ENCODE data around the gene SETD6. TPM values are rescaled to one million over a fixed set of nuclear protein-coding genes. Genes with fewer than 3 reads are reported as not detected.

The SETD6 gene
- total and polyA plus RNA-seq, 2 of the 13 experiments (the other 11 are each of a cell fraction or from before 2014, with no cell fraction given) = 24.0 to 25.7 TPM

DNA sequence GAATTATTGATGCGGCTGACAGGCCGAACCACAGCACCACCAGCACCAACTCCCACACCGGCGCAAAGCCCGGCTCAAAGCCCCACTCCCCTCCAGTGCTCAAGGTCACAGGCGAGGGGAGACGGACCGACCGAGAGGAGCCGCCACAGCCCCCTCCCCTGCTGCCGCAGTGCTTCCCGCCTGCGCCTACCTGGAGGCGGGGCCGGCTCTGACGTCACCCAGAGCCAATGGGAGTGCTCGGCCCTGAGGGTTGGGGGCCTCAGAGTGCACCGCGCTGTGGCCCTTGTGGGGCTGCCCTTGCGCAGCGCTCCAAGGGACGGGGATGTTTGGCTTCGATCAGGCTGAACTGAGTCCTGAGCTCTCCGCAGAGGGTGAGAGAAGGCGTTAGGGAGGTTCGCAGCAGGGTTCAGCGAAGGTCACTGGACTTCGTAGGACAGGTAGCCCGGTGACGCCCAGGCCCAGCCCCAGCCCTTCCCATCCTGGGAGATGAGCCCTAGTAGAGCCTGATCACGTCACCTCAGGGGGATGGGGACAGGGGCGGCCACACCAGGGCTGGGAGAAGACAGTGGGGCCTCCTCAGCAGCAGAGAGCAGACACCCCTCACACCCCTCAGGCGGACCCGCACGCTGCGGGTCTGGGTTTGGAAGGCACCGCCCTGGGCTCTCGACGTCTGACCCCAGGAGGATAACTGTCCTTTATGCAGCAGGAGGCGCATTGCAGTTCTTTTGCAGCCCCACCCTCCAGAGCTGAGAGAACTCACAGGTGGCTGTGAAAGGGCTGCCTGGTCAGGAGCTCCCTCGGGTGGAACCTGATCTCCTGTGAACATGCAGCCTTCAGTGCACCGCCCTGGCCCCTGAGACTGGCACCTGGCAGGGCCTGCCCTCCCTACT, 13.8 kb upstream of the SETD6 start (continued):
- TF ChIP-seq PHF20 (CRISPR knock-in tag; IDR thresholded peaks at IDR 0.05) = peak; percentile 35; the same call in 1 of the 2 replicates
- no peak for TF ChIP-seq MYNN (CRISPR knock-in tag; IDR thresholded peaks at IDR 0.05; ENCODE audit: low read depth)
- TF ChIP-seq EZH2 (conservative IDR thresholded peaks at IDR 0.05; ENCODE audit: low read depth, low read length) = no peak
- 0 out of 2 replicates have a peak, but pooled peaks have one; percentile 18 for TF ChIP-seq ZNF737 (CRISPR knock-in tag; IDR thresholded peaks at IDR 0.05; ENCODE audit: borderline replicate concordance)
- TF ChIP-seq, protein P1, sequence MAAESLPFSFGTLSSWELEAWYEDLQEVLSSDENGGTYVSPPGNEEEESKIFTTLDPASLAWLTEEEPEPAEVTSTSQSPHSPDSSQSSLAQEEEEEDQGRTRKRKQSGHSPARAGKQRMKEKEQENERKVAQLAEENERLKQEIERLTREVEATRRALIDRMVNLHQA (CRISPR knock-in tag; IDR thresholded peaks at IDR 0.05) = no peak
- peak; percentile 48; the same call in 1 of the 2 replicates for TF ChIP-seq TBX2 (CRISPR knock-in tag; IDR thresholded peaks at IDR 0.05; ENCODE audit: borderline replicate concordance)
- TF ChIP-seq ZNF724P (CRISPR knock-in tag; IDR thresholded peaks at IDR 0.05; ENCODE audit: borderline replicate concordance) = no peak
- TF ChIP-seq KDM2A (CRISPR knock-in tag; IDR thresholded peaks at IDR 0.05; ENCODE audit: borderline replicate concordance, low read depth) = 0 out of 2 replicates have a peak, but pooled peaks have one; percentile 19
- TF ChIP-seq SMC3 (IDR thresholded peaks at IDR 0.05; ENCODE audit: low read length) = no peak
- TF ChIP-seq MAFK (conservative IDR thresholded peaks at IDR 0.05 in 1 of 2, IDR thresholded peaks at IDR 0.05 in 1 of 2; ENCODE audit: low read length in 2 of 2) = no peak
- TF ChIP-seq CBX5 (CRISPR knock-in tag; IDR thresholded peaks at IDR 0.05; ENCODE audit: borderline replicate concordance) = no peak
- TF ChIP-seq ZBTB3 (CRISPR knock-in tag; IDR thresholded peaks at IDR 0.05; ENCODE audit: borderline replicate concordance, low read depth) = no peak
- TF ChIP-seq, protein P2, sequence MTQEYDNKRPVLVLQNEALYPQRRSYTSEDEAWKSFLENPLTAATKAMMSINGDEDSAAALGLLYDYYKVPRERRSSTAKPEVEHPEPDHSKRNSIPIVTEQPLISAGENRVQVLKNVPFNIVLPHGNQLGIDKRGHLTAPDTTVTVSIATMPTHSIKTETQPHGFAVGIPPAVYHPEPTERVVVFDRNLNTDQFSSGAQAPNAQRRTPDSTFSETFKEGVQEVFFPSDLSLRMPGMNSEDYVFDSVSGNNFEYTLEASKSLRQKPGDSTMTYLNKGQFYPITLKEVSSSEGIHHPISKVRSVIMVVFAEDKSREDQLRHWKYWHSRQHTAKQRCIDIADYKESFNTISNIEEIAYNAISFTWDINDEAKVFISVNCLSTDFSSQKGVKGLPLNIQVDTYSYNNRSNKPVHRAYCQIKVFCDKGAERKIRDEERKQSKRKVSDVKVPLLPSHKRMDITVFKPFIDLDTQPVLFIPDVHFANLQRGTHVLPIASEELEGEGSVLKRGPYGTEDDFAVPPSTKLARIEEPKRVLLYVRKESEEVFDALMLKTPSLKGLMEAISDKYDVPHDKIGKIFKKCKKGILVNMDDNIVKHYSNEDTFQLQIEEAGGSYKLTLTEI (CRISPR knock-in tag; conservative IDR thresholded peaks at IDR 0.05) = no peak
- TF ChIP-seq TGIF2 (CRISPR knock-in tag; IDR thresholded peaks at IDR 0.05) = no peak
- no peak for TF ChIP-seq SP1 (IDR thresholded peaks at IDR 0.05)
- TF ChIP-seq SP1 (CRISPR knock-in tag; IDR thresholded peaks at IDR 0.05) = peak; percentile 46
- TF ChIP-seq, protein P3, sequence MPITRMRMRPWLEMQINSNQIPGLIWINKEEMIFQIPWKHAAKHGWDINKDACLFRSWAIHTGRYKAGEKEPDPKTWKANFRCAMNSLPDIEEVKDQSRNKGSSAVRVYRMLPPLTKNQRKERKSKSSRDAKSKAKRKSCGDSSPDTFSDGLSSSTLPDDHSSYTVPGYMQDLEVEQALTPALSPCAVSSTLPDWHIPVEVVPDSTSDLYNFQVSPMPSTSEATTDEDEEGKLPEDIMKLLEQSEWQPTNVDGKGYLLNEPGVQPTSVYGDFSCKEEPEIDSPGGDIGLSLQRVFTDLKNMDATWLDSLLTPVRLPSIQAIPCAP (CRISPR knock-in tag; IDR thresholded peaks at IDR 0.05; ENCODE audit: low read depth) = no peak
- TF ChIP-seq, protein P4, sequence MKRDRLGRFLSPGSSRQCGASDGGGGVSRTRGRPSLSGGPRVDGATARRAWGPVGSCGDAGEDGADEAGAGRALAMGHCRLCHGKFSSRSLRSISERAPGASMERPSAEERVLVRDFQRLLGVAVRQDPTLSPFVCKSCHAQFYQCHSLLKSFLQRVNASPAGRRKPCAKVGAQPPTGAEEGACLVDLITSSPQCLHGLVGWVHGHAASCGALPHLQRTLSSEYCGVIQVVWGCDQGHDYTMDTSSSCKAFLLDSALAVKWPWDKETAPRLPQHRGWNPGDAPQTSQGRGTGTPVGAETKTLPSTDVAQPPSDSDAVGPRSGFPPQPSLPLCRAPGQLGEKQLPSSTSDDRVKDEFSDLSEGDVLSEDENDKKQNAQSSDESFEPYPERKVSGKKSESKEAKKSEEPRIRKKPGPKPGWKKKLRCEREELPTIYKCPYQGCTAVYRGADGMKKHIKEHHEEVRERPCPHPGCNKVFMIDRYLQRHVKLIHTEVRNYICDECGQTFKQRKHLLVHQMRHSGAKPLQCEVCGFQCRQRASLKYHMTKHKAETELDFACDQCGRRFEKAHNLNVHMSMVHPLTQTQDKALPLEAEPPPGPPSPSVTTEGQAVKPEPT (CRISPR knock-in tag; IDR thresholded peaks at IDR 0.05; ENCODE audit: low read depth) = no peak
- TF ChIP-seq ZNF550 (CRISPR knock-in tag; IDR thresholded peaks at IDR 0.05; ENCODE audit: borderline replicate concordance) = no peak
- TF ChIP-seq POGZ (CRISPR knock-in tag; IDR thresholded peaks at IDR 0.05) = no peak
- TF ChIP-seq MED1 (CRISPR knock-in tag; IDR thresholded peaks at IDR 0.05) = 0 out of 2 replicates have a peak, but pooled peaks have one; percentile 28
- TF ChIP-seq, protein P5, sequence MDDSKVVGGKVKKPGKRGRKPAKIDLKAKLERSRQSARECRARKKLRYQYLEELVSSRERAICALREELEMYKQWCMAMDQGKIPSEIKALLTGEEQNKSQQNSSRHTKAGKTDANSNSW (CRISPR knock-in tag; IDR thresholded peaks at IDR 0.05; ENCODE audit: borderline replicate concordance) = no peak
- TF ChIP-seq RBM39 (IDR thresholded peaks at IDR 0.05; ENCODE audit: low read depth, low read length, poor library complexity, severe bottlenecking) = peak; percentile 35
- TF ChIP-seq MXD4 (CRISPR knock-in tag; IDR thresholded peaks at IDR 0.05) = no peak
- peak; percentile 16; the same call in 1 of the 2 replicates for TF ChIP-seq SP2 (CRISPR knock-in tag; IDR thresholded peaks at IDR 0.05)

Measured in HepG2 (cell line).